ENCODE measurements around the gene ATP8A2. TPM values are rescaled to one million over a fixed set of nuclear protein-coding genes. Genes with fewer than 3 reads are reported as not detected.
"Not testable (repeated sequence)": the region's sequence is repeated elsewhere in the genome, so short reads cannot be mapped to it uniquely, and the experiment has no call there.

ATP8A2 gene
- total and polyA plus RNA-seq, 10 of the 15 experiments (the other 5 are each of a cell fraction or from before 2014, with no cell fraction given), result 0.01 to 0.04 (median 0.04) TPM; not detected in 7

DNA sequence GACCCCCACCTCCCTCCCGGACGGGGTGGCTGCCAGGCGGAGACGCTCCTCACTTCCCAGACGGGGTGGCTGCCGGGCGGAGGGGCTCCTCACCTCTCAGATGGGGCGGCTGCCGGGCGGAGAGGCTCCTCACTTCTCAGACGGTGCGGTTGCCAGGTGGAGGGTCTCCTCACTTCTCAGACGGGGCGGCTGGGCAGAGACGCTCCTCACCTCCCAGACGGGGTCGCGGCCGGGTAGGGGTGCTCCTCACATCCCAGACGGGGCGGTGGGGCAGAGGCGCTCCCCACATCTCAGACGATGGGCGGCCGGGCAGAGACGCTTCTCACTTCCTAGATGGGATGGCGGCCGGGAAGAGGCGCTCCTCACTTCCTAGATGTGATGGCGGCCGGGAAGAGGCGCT is 141.3 kb downstream of the ATP8A2 start:
- WGBS (ENCODE audit: insufficient coverage, insufficient replicate concordance, low lambda C conversion rate, missing lambda C conversion rate), result 87% methylated on average over 11 of the region's 32 CpGs
- H4K20me1 ChIP-seq (ENCODE audit: control insufficient read depth, insufficient read depth); H3K27ac ChIP-seq (ENCODE audit: control insufficient read depth, insufficient read depth); FAIRE-seq; H3K79me2 ChIP-seq (ENCODE audit: control insufficient read depth, insufficient read depth, low read length); H2AFZ ChIP-seq (ENCODE audit: control insufficient read depth, low read depth, low read length); H3K36me3 ChIP-seq (ENCODE audit: control insufficient read depth in 2 of 2, insufficient read depth in 2 of 2, low read length in 1 of 2); ATAC-seq; DNase-seq (ENCODE audit: low read depth, low spot score); SMC1A ChIA-PET (ENCODE audit: uncharacterized antibody, unreplicated experiment); H3K27me3 ChIP-seq (replicated peaks in 1 of 2; ENCODE audit: control insufficient read depth in 2 of 2, insufficient read depth in 2 of 2, low read length in 1 of 2); RAD21 ChIA-PET (ENCODE audit: unreplicated experiment); POLR2A ChIA-PET; H3K4me3 ChIP-seq; intact Hi-C loops (cut with micrococcal nuclease; ENCODE audit: unreplicated experiment); H3K9ac ChIP-seq (ENCODE audit: control insufficient read depth, insufficient read depth, low read length); CTCF ChIA-PET; in situ Hi-C loops (cut with MboI); H3K4me2 ChIP-seq (ENCODE audit: control insufficient read depth, insufficient read depth); H3K9me3 ChIP-seq (replicated peaks; ENCODE audit: control insufficient read depth, insufficient read depth, low read length); H3K4me1 ChIP-seq (ENCODE audit: control insufficient read depth, insufficient read depth, low read length); BruUV-seq (replicated peaks): not testable (repeated sequence)

DNA sequence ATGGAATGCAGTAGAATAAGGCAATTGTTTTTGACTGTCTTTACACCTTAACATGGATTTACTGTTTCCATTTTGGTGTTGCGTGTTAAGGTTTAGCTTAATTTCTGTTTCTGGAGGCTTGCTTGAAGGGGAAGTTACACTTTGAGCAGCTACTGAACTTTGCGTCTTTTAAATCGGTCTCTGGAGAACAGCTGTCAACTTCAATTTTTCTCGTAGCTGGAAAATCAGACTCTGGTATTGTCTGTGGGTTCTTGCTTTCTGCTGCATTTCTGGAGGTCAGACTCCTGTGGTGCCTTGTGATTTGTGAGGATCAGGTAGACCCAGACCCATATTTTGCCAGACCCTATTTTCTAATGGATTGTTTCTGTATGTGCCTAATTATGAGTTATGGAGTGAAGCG is 146.7 kb downstream of the ATP8A2 start:
- Histone ChIP-seq H3K9ac (ENCODE audit: control insufficient read depth, insufficient read depth, low read length) (no peak overlapping the region), H3K4me1 (ENCODE audit: control insufficient read depth, insufficient read depth, low read length) (no peaks in the 10 kb centered on the region), H2AFZ (ENCODE audit: control insufficient read depth, low read depth, low read length) (no peak overlapping the region), H3K9me3 (replicated peaks; ENCODE audit: control insufficient read depth, insufficient read depth, low read length) (no peaks in the 10 kb centered on the region), H3K4me2 (ENCODE audit: control insufficient read depth, insufficient read depth) (no peak overlapping the region), H3K27me3 (replicated peaks in 1 of 2; ENCODE audit: control insufficient read depth in 2 of 2, insufficient read depth in 2 of 2, low read length in 1 of 2) (no peaks in the 10 kb centered on the region), H3K27ac (ENCODE audit: control insufficient read depth, insufficient read depth) (no peak overlapping the region), H4K20me1 (ENCODE audit: control insufficient read depth, insufficient read depth) (no peaks in the 10 kb centered on the region), H3K79me2 (ENCODE audit: control insufficient read depth, insufficient read depth, low read length) (no peaks in the 10 kb centered on the region), H3K4me3 (no peak overlapping the region), H3K36me3 (ENCODE audit: control insufficient read depth in 2 of 2, insufficient read depth in 2 of 2, low read length in 1 of 2) (no peaks in the 10 kb centered on the region)
- in situ Hi-C loops (cut with MboI) (no loop called here), intact Hi-C loops (cut with micrococcal nuclease; ENCODE audit: unreplicated experiment) (no loop called here)
- SMC1A ChIA-PET (ENCODE audit: uncharacterized antibody, unreplicated experiment), result no interaction called here
- POLR2A ChIA-PET, result no interaction called here
- BruUV-seq (replicated peaks), result no TSS peak
- RAD21 ChIA-PET (ENCODE audit: unreplicated experiment), result no interaction called here
- WGBS (ENCODE audit: insufficient coverage, insufficient replicate concordance, low lambda C conversion rate, missing lambda C conversion rate), result 49% methylated on average over 5 of the region's 5 CpGs
- DNase-seq (ENCODE audit: low read depth, low spot score) (no peak), FAIRE-seq (no peak), ATAC-seq (no peak)
- CTCF ChIA-PET, result no interaction called here
- TF ChIP-seq NBN (IDR thresholded peaks at IDR 0.05), result no peak
- TF ChIP-seq ZBTB4 (CRISPR knock-in tag; IDR thresholded peaks at IDR 0.05), result no peak
- TF ChIP-seq, protein P1, sequence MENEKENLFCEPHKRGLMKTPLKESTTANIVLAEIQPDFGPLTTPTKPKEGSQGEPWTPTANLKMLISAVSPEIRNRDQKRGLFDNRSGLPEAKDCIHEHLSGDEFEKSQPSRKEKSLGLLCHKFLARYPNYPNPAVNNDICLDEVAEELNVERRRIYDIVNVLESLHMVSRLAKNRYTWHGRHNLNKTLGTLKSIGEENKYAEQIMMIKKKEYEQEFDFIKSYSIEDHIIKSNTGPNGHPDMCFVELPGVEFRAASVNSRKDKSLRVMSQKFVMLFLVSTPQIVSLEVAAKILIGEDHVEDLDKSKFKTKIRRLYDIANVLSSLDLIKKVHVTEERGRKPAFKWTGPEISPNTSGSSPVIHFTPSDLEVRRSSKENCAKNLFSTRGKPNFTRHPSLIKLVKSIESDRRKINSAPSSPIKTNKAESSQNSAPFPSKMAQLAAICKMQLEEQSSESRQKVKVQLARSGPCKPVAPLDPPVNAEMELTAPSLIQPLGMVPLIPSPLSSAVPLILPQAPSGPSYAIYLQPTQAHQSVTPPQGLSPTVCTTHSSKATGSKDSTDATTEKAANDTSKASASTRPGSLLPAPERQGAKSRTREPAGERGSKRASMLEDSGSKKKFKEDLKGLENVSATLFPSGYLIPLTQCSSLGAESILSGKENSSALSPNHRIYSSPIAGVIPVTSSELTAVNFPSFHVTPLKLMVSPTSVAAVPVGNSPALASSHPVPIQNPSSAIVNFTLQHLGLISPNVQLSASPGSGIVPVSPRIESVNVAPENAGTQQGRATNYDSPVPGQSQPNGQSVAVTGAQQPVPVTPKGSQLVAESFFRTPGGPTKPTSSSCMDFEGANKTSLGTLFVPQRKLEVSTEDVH (IDR thresholded peaks at IDR 0.05; ENCODE audit: low read depth, partially characterized antibody), result no peak
- TF ChIP-seq NFYA (IDR thresholded peaks at IDR 0.05; ENCODE audit: borderline replicate concordance, low read depth, low read length), result no peak
- no peak for TF ChIP-seq ELK1 (IDR thresholded peaks at IDR 0.05; ENCODE audit: low read depth, low read length)
- no peak for TF ChIP-seq PAX5 (IDR thresholded peaks at IDR 0.05; ENCODE audit: borderline replicate concordance, low read depth, low read length)
- TF ChIP-seq SPI1 (IDR thresholded peaks at IDR 0.05; ENCODE audit: borderline replicate concordance, insufficient read depth, low read depth, low read length), result no peak
- TF ChIP-seq CBX3 (IDR thresholded peaks at IDR 0.05; ENCODE audit: borderline replicate concordance, low read depth), result no peak
- TF ChIP-seq EP300 (IDR thresholded peaks at IDR 0.05; ENCODE audit: borderline replicate concordance in 1 of 2, control insufficient read depth in 1 of 2, low read depth in 2 of 2, low read length in 2 of 2), result no peak
- TF ChIP-seq FOXK2 (IDR thresholded peaks at IDR 0.05), result no peak
- no peak for TF ChIP-seq SMAD1 (IDR thresholded peaks at IDR 0.05; ENCODE audit: low read depth, partially characterized antibody)

All from GM12878 (cell line).